NT2/D1 (cell line): ENCODE results near the gene CSF2RB.

ENCODE experiments used
- SUZ12 ChIP-seq: IDR thresholded peaks from 2 replicates; pipeline ENCODE4 v1.6.1; 2011; ENCODE audit not compliant: insufficient read length, insufficient read depth; ENCODE audit errors: extremely low read depth
- YY1 ChIP-seq: IDR thresholded peaks from 2 replicates; pipeline ENCODE4 v1.6.1; 2011; ENCODE audit not compliant: insufficient read length, insufficient read depth
- ZNF274 ChIP-seq: IDR thresholded peaks from 2 replicates; pipeline ENCODE4 v1.6.1; 2011; ENCODE audit warnings: mild to moderate bottlenecking, low read depth, low read length

GRCh38 chr22:36924151-36924698 lies 10.8 kb downstream of the CSF2RB start:
- TF ChIP-seq ZNF274 = no peak
- TF ChIP-seq YY1 = no peak
- no peak for TF ChIP-seq SUZ12
